Peyer's patch (tissue), 4 donors: Measurements from ENCODE around the gene MATR3. TPM values are rescaled to one million over a fixed set of nuclear protein-coding genes. Genes with fewer than 3 reads are reported as not detected.
"Not testable (repeated sequence)": the region's sequence is repeated elsewhere in the genome, so short reads cannot be mapped to it uniquely, and the experiment has no call there.

Experiments
- DNase-seq, 3 donors: peaks; one replicate each; pipeline ENCODE4 v3.0.0-alpha.2; 2017 to 2019
- H3K27ac ChIP-seq, 4 donors: fragments of 200-600 bp; sonication (generic); one replicate each; pipeline ENCODE4 v1.5.1; 2016 to 2019
- H3K27me3 ChIP-seq, 2 donors: fragments of 200-600 bp; sonication (generic); one replicate each; pipeline ENCODE4 v1.5.1; 2019
- H3K36me3 ChIP-seq, 3 donors: fragments of 200-600 bp; sonication (generic); one replicate each; pipeline ENCODE4 v1.5.1; 2016 to 2019
- H3K4me1 ChIP-seq, 4 donors: fragments of 200-600 bp; sonication (generic); one replicate each; pipeline ENCODE4 v1.5.1; 2016 to 2019
- H3K4me3 ChIP-seq, 4 donors: fragments of 200-600 bp; sonication (generic); 1 replicate in 3 of 4; 2 replicates in 1 of 4; pipeline ENCODE4 v1.5.1; 2016 to 2019; ENCODE audit warnings: mild to moderate bottlenecking in 1 of 4
- H3K9me3 ChIP-seq, 4 donors: fragments of 200-600 bp; sonication (generic); one replicate each; pipeline ENCODE4 v1.5.1; 2016 to 2019; ENCODE audit warnings: mild to moderate bottlenecking in 1 of 4
- POLR2A ChIP-seq, 2 donors: fragments of 450-650 bp; IDR thresholded peaks; one replicate each; pipeline ENCODE4 v1.5.1; 2017; ENCODE audit warnings: antibody characterized with exemption in 2 of 2, mild to moderate bottlenecking in 2 of 2, moderate library complexity in 2 of 2
- total RNA-seq, 4 donors: library from RNA; depleted of rRNA; stranded (reverse); fragments of >200 nt; gene quantifications; one replicate each; pipeline ENCODE4 v1.1.0, GENCODE V29; 2016
- TF ChIP-seq, protein P1 (sequence below), 6 experiments: fragments of 450-650 bp in 4 of 6; fragments of 200-600 bp in 2 of 6; sonication (generic) in 1 of 6; IDR thresholded peaks; one replicate each; pipeline ENCODE4 v1.5.1; 2017 to 2019; ENCODE audit warnings: antibody characterized with exemption in 6 of 6, mild to moderate bottlenecking in 3 of 6, moderate library complexity in 1 of 6

The MATR3 gene
- total RNA-seq, 4 donors from 2014 or later, result 110 to 217 (median 120) TPM

DNA sequence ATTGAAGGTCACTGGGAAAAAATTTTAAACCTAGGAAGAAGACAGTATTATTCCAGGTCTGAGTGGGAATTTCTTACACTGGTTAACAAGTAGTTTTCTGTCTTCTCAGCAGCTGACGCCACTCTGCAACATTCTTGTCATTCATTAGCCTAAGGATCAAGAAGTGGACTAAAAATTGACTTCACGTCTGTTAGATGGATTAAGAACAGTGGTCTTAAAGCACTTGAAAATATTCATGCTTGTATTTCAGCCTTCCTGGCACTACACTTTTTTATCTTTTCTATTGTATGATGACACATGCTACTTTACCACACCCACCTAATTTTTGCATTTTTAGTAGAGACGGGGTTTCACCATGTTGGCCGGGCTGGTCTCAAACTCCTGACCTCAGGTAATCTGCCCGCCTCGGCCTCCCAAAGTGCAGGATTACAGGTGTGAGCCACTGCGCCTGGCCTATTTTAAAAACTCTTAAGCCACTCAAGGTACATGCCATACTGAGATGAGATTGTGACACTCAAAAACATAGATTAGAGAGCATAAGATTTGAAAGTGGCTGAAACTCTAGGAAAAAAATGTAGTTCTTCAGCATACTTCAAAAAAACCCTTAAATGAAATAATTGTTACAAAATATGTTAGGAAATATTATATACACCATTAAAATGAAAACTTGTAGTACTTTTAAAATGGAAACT lies 8.4 kb downstream of the MATR3 start:
- TF ChIP-seq POLR2A (IDR thresholded peaks at IDR 0.05), result no peak
- TF ChIP-seq, protein P1, sequence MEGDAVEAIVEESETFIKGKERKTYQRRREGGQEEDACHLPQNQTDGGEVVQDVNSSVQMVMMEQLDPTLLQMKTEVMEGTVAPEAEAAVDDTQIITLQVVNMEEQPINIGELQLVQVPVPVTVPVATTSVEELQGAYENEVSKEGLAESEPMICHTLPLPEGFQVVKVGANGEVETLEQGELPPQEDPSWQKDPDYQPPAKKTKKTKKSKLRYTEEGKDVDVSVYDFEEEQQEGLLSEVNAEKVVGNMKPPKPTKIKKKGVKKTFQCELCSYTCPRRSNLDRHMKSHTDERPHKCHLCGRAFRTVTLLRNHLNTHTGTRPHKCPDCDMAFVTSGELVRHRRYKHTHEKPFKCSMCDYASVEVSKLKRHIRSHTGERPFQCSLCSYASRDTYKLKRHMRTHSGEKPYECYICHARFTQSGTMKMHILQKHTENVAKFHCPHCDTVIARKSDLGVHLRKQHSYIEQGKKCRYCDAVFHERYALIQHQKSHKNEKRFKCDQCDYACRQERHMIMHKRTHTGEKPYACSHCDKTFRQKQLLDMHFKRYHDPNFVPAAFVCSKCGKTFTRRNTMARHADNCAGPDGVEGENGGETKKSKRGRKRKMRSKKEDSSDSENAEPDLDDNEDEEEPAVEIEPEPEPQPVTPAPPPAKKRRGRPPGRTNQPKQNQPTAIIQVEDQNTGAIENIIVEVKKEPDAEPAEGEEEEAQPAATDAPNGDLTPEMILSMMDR (IDR thresholded peaks at IDR 0.05), result no peak
- no peak overlapping the region for H3K27ac ChIP-seq
- H3K36me3 ChIP-seq, result no peaks in the 10 kb centered on the region
- no peak for DNase-seq
- no peak overlapping the region for H3K4me3 ChIP-seq
- no peaks in the 10 kb centered on the region for H3K9me3 ChIP-seq
- peaks cover 0 to 67% (median 21%) of the 10 kb centered on the region in 4 donors for H3K4me1 ChIP-seq
- H3K27me3 ChIP-seq, result no peaks in the 10 kb centered on the region

DNA sequence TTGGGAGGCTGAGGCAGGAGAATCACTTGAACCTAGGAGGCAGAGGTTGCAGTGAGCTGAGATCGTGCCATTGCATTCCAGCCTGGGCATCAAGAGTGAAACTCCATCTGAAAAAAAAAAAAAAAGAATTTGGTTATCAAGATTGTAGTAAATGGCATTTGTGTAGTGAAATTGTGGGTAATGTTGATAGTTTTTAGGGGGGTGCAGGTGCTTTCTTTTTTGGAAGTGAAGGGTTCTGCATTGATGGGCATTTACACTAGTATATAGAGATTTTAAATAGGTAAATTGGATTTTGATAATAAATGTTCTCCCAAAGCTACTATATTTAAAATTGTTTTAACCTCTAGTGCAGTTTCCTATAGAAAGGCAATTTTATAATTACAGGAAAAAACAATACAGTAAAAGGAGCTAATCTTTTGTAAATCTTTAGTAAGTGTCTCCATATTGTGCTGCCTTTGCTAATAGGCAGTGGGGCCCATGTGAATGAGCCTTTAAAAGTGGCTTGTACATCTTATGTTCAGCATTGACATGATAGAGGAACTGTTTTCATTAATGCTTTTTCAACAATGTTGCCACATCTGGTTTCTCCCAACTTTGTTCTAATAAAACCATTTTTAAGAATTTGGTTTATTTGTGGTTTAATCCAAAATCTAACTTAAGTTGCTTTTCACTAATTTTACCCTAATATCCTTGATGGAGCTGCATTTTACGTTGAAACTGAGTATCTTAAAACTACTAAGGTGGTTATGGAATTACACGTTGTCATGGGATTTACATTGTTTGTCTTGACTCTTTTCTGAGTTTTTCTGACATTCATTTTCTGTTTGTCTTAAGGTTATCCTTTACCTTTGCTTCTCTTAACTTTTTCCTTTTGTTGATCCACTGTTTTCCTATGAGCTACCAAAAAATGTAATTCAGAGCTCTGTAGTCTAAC lies 11.1 kb downstream of the MATR3 start:
- no peak for DNase-seq
- H3K4me3 ChIP-seq, result no peak overlapping the region
- H3K9me3 ChIP-seq, result no peaks in the 10 kb centered on the region
- peaks cover 0 to 64% (median 17%) of the 10 kb centered on the region in 4 donors for H3K4me1 ChIP-seq
- H3K27ac ChIP-seq, result no peak overlapping the region
- TF ChIP-seq, protein P1 (IDR thresholded peaks at IDR 0.05), result no peak
- no peak for TF ChIP-seq POLR2A (IDR thresholded peaks at IDR 0.05)
- H3K27me3 ChIP-seq, result no peaks in the 10 kb centered on the region
- H3K36me3 ChIP-seq, result no peaks in the 10 kb centered on the region

DNA sequence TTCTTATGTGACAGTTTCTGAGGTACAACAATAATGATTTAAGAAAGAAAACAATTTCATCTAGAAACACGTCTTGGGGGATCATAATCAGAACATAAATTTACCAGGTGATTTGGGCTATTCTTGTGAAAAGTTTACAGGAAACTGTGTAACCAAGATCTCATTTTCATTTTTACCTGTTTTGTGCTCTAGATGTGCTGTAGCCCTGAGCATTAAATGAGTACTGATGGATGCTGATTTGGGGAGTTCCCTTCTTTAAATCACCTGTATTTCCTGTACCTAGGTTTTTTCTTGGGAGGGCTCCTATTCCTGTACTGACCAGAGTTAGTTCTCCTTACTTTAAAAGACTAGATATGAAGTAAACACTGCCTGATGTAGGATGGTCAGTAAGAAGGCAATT lies 12.7 kb downstream of the MATR3 start:
- no peak for TF ChIP-seq POLR2A (IDR thresholded peaks at IDR 0.05)
- TF ChIP-seq, protein P1 (IDR thresholded peaks at IDR 0.05), result no peak

GRCh38 chr5:139306628-139307379 lies 13.3 kb downstream of the MATR3 start:
- Histone ChIP-seq H3K4me1 (peaks cover 0 to 70% (median 15%) of the 10 kb centered on the region in 4 donors), H3K4me3 (no peak overlapping the region), H3K27me3 (no peaks in the 10 kb centered on the region), H3K27ac (no peak overlapping the region), H3K36me3 (no peaks in the 10 kb centered on the region), H3K9me3 (no peaks in the 10 kb centered on the region)
- TF ChIP-seq, protein P1 (IDR thresholded peaks at IDR 0.05), result no peak
- TF ChIP-seq POLR2A (IDR thresholded peaks at IDR 0.05), result no peak
- DNase-seq, result no peak

More for the DNA sequence above, 12.7 kb downstream of the MATR3 start:
- no peak overlapping the region for H3K4me3 ChIP-seq
- DNase-seq, result no peak
- no peaks in the 10 kb centered on the region for H3K36me3 ChIP-seq
- H3K27me3 ChIP-seq, result no peaks in the 10 kb centered on the region
- peaks cover 0 to 71% (median 15%) of the 10 kb centered on the region in 4 donors for H3K4me1 ChIP-seq
- no peaks in the 10 kb centered on the region for H3K9me3 ChIP-seq
- no peak overlapping the region for H3K27ac ChIP-seq

DNA sequence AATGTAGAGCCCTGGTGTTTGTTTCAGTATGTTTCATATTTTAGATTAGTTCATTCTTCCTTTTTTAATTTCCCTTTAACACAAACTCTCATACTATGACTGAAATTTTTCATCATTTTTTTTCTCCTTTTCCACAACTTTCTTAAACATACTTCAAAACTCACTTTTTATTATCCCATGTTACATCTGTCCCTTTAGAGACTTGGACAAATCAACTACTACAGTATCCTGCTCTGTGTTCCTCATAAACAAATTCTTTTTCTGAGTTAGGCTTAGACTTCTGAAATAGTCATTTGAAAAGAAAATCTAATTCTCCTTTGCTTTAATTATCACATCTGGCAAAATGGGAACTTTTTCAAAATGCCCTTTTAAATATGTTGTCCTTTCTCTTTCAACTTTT lies 15.3 kb downstream of the MATR3 start:
- H3K27ac ChIP-seq, result no peak overlapping the region
- no peak overlapping the region for H3K4me3 ChIP-seq
- DNase-seq, result no peak
- no peaks in the 10 kb centered on the region for H3K36me3 ChIP-seq
- H3K9me3 ChIP-seq, result no peaks in the 10 kb centered on the region
- TF ChIP-seq, protein P1 (IDR thresholded peaks at IDR 0.05), result no peak
- TF ChIP-seq POLR2A (IDR thresholded peaks at IDR 0.05), result no peak
- H3K27me3 ChIP-seq, result no peaks in the 10 kb centered on the region
- peaks cover 0 to 52% (median 13%) of the 10 kb centered on the region in 4 donors for H3K4me1 ChIP-seq

DNA sequence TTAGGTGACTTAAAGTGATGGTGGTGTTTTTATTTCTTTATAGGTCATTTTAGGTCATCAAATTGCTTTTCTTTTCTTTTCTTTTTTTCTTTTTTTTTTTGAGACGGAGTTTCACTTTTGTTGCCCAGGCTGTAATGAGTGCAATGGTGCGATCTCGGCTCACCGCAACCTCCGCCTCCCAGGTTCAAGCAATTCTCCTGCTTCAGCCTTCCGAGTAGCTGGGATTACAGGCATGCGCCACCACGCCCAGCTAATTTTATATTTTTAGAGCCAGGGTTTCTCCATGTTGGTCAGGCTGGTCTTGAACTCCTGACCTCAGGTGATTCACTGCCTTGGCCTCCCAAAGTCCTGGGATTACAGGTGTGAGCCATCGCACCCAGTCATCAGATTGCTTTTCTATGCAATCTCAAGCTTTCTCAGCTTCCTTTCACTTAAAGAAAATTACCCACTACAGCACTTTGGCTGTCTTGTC lies 17.2 kb downstream of the MATR3 start:
- H3K27me3 ChIP-seq, H3K27ac ChIP-seq, DNase-seq, H3K36me3 ChIP-seq, H3K4me3 ChIP-seq, H3K9me3 ChIP-seq: not testable (repeated sequence)
- peaks cover 0 to 44% (median 9%) of the 10 kb centered on the region in 4 donors for H3K4me1 ChIP-seq
